BLaER1 (cell line): ENCODE measurements around the gene PALM.
A peak's percentile ranks its signal among the peaks of the same experiment; 100 is the strongest.
"Not testable (repeated sequence)": the region's sequence is repeated elsewhere in the genome, so short reads cannot be mapped to it uniquely, and the experiment has no call there.

ENCODE experiments used
- H3K27ac ChIP-seq: shearing (Covaris generic); formaldehyde crosslinking; 2 replicates; pipeline ENCODE4 v1.8.1; 2022
- H3K27me3 ChIP-seq: shearing (Covaris generic); formaldehyde crosslinking; 2 replicates; pipeline ENCODE4 v1.8.1; 2022
- H3K36me3 ChIP-seq: shearing (Covaris generic); formaldehyde crosslinking; 2 replicates; pipeline ENCODE4 v1.8.1; 2022
- H3K4me1 ChIP-seq: shearing (Covaris generic); formaldehyde crosslinking; 2 replicates; pipeline ENCODE4 v1.8.1; 2022
- H3K4me2 ChIP-seq: shearing (Covaris generic); formaldehyde crosslinking; 2 replicates; pipeline ENCODE4 v1.8.1; 2022
- H3K4me3 ChIP-seq: shearing (Covaris generic); formaldehyde crosslinking; 2 replicates; pipeline ENCODE4 v1.8.1; 2022
- H3K9ac ChIP-seq: shearing (Covaris generic); formaldehyde crosslinking; 2 replicates; pipeline ENCODE4 v1.8.1; 2022
- H3K9me3 ChIP-seq: shearing (Covaris generic); formaldehyde crosslinking; 2 replicates; pipeline ENCODE4 v1.8.1; 2022
- H4K20me1 ChIP-seq: shearing (Covaris generic); formaldehyde crosslinking; 2 replicates; pipeline ENCODE4 v1.8.1; 2022
- Cebpa-rat ChIP-seq: shearing (Covaris generic); IDR thresholded peaks from 2 replicates; pipeline ENCODE4 v1.8.1; 2022

PALM gene

DNA sequence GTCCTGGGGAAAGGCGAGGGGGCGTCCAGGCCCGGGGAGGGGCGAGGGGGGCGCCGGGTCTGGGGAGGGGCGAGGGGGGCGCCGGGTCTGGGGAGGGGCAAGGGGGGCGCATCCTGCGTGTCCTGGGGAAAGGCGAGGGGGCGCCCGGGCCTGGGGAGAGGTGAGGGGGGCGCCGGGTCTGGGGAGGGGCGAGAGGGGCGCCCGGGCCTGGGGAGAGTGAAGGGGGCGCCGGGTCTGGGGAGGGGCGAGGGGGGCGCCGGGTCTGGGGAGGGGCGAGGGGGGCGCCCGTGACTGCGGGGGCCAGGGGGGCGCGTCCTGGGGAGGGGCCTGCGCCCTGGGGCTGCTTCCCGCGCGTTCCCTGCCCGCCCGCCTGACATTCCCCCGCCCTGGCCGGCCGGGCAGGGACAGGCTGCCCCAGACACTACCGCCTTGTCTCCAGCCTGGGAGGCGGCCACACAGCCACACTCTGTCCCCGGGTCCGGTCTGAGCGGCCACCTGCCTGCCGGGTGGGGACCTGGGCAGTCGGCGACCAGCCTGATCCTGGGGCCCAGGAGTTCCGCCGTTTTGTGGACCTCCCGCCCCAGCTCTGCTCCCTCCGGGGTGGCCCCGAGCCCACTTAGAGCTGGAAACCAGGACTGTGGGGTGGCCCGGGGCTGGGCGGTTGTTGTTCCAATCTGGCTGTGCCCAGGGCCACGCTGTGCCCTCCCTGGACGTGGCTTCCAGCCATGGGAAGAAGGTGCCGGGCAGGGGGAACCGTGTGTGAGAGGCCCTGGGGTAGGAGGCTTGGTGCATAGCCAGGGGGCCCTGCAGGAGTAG, 11.8 kb downstream of the PALM start:
- H3K4me1 ChIP-seq, result peaks cover 94% of the 10 kb centered on the region

GRCh38 chr19:722553-723101, 13.9 kb downstream of the PALM start:
- H3K4me1 ChIP-seq, result peaks cover 92% of the 10 kb centered on the region
- peaks cover 10% of the 10 kb centered on the region for H3K36me3 ChIP-seq
- H3K27me3 ChIP-seq, result no peaks in the 10 kb centered on the region
- H3K4me3 ChIP-seq, result peak overlapping the region; percentile 56
- peak overlapping the region; percentile 87 for H3K27ac ChIP-seq
- no peak for TF ChIP-seq Cebpa-rat
- H3K4me2 ChIP-seq, result peak overlapping the region; percentile 98
- peaks cover 43% of the 10 kb centered on the region for H4K20me1 ChIP-seq
- H3K9ac ChIP-seq, result peak overlapping the region; percentile 63; the same call in 1 of the 2 replicates
- H3K9me3 ChIP-seq, result no peaks in the 10 kb centered on the region

More for the DNA sequence above, 11.8 kb downstream of the PALM start:
- Histone ChIP-seq H3K36me3 (peaks cover 5% of the 10 kb centered on the region), H4K20me1 (peaks cover 58% of the 10 kb centered on the region), H3K9ac (peak overlapping the region; percentile 47), H3K27me3 (no peaks in the 10 kb centered on the region), H3K9me3 (peaks cover 2% of the 10 kb centered on the region), H3K4me3 (0 out of 2 replicates have a peak overlapping the region, but pooled peaks have one; percentile 22), H3K4me2 (peak overlapping the region; percentile 98), H3K27ac (peak overlapping the region; percentile 83)
- no peak for TF ChIP-seq Cebpa-rat

DNA sequence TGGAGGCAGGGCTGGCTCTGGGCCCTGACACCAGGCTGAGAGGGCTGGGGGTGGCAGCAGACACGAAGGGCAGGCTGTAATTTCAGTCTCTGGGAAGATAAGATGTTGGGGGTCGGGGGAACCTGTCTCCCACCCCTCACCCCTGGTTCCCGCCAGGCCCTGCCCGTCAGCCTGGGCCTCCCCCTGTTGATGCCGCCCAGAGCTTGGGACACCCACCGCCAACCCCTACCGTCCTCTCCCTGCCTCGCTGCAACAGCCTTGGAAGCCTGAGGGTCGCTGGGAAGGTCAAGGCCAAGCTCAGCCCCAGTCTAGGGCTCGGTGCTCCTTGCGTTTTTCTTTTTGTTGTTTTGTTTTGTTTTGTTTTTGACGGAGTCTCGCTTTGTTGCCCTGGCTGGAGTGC, 14.5 kb downstream of the PALM start:
- peak overlapping the region; percentile 98 for H3K4me2 ChIP-seq
- H3K4me1 ChIP-seq, result peaks cover 92% of the 10 kb centered on the region
- no peak for TF ChIP-seq Cebpa-rat

DNA sequence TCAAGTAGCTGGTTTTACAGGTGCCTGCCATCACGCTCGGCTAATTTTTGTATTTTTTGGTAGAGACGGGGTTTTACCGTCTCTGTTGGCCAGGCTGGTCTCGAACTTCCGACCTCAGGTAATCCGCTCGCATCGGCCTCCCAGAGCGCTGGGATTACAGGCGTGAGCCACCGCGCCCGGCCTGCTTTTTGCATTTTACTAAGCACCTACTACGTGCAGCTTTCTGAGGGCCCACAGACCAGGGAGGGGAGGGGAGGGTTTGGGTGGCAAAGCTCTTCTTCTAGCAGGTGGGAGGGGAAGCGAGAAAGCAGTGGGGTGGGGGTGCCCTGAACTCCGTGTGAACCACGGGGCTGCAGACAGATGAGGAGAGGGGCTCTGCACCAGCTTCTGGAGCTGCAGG, 15.0 kb downstream of the PALM start:
- H3K4me1 ChIP-seq, result peaks cover 92% of the 10 kb centered on the region
- TF ChIP-seq Cebpa-rat, result no peak
- peak overlapping the region; percentile 56 for H3K4me3 ChIP-seq
- H3K9ac ChIP-seq, result peak overlapping the region; percentile 63; the same call in 1 of the 2 replicates
- peak overlapping the region; percentile 87 for H3K27ac ChIP-seq
- H3K36me3 ChIP-seq, result peaks cover 10% of the 10 kb centered on the region
- no peaks in the 10 kb centered on the region for H3K27me3 ChIP-seq
- peaks cover 32% of the 10 kb centered on the region for H4K20me1 ChIP-seq
- H3K9me3 ChIP-seq, result no peaks in the 10 kb centered on the region
- peak overlapping the region; percentile 98 for H3K4me2 ChIP-seq

More for the DNA sequence above, 14.5 kb downstream of the PALM start:
- Histone ChIP-seq H3K4me3 (peak overlapping the region; percentile 56), H3K27ac (peak overlapping the region; percentile 87), H3K36me3 (peaks cover 10% of the 10 kb centered on the region), H4K20me1 (peaks cover 37% of the 10 kb centered on the region), H3K27me3 (no peaks in the 10 kb centered on the region), H3K9ac (peak overlapping the region; percentile 63), H3K9me3 (no peaks in the 10 kb centered on the region)

GRCh38 chr19:725461-726089, 16.8 kb downstream of the PALM start:
- Histone ChIP-seq H3K4me2 (peak overlapping the region; percentile 18), H3K4me1 (peaks cover 98% of the 10 kb centered on the region), H4K20me1 (0 out of 2 replicates have a peak, but pooled peaks cover 30% of the 10 kb centered on the region), H3K9ac (no peak overlapping the region), H3K27ac (peak overlapping the region; percentile 51), H3K9me3 (no peaks in the 10 kb centered on the region), H3K36me3 (peaks cover 20% of the 10 kb centered on the region), H3K27me3 (no peaks in the 10 kb centered on the region), H3K4me3 (no peak overlapping the region)
- no peak for TF ChIP-seq Cebpa-rat

- H3K4me2 ChIP-seq, result peak overlapping the region; percentile 92
- H3K27me3 ChIP-seq, result no peaks in the 10 kb centered on the region
- 0 out of 2 replicates have a peak, but pooled peaks cover 26% of the 10 kb centered on the region for H4K20me1 ChIP-seq
- H3K9me3 ChIP-seq, result no peaks in the 10 kb centered on the region
- H3K4me1 ChIP-seq, result peaks cover 98% of the 10 kb centered on the region
- peaks cover 37% of the 10 kb centered on the region for H3K36me3 ChIP-seq
- H3K27ac ChIP-seq, result peak overlapping the region; percentile 84
- TF ChIP-seq Cebpa-rat, result no peak
- H3K9ac ChIP-seq, result peak overlapping the region; percentile 70
- H3K4me3 ChIP-seq, result peak overlapping the region; percentile 47; the same call in 1 of the 2 replicates
Measured at GRCh38 chr19:726993-727956, 18.5 kb downstream of the PALM start.

DNA sequence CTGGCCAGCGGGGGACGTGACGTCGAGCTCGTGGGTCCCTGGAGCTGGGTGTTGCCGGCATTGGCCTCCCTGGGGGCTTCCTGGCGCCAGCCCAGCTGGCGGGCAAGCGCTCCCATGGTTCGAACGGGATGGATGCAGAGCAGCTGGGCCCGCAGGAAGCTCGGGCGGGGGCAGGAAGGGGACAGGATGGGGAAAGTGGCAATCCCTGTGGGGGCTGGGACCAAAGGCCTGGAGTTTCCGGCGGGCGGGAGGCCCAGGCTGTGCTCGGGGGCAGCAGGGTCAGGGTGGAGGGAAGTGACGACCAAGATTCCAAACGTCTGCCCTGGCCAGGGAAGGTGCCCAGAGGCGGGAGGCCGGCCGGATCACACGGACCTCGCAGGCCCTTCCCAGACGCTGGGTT, 19.3 kb downstream of the PALM start:
- peak overlapping the region; percentile 92 for H3K4me2 ChIP-seq

GRCh38 chr19:729564-729963, 20.8 kb downstream of the PALM start:
- peak overlapping the region; percentile 92 for H3K4me2 ChIP-seq
- peaks cover 50% of the 10 kb centered on the region for H3K36me3 ChIP-seq
- H3K4me1 ChIP-seq, result peaks cover 98% of the 10 kb centered on the region
- not testable (repeated sequence) for H3K9me3 ChIP-seq, H3K27me3 ChIP-seq, H3K4me3 ChIP-seq, H3K9ac ChIP-seq, H3K27ac ChIP-seq
- peaks cover 24% of the 10 kb centered on the region; the same call in 1 of the 2 replicates for H4K20me1 ChIP-seq

More for the DNA sequence above, 19.3 kb downstream of the PALM start:
- peak overlapping the region; percentile 47; the same call in 1 of the 2 replicates for H3K4me3 ChIP-seq
- peaks cover 98% of the 10 kb centered on the region for H3K4me1 ChIP-seq
- H4K20me1 ChIP-seq, result 0 out of 2 replicates have a peak, but pooled peaks cover 21% of the 10 kb centered on the region
- H3K27ac ChIP-seq, result peak overlapping the region; percentile 84
- no peaks in the 10 kb centered on the region for H3K27me3 ChIP-seq
- no peaks in the 10 kb centered on the region for H3K9me3 ChIP-seq
- TF ChIP-seq Cebpa-rat, result no peak
- peaks cover 45% of the 10 kb centered on the region for H3K36me3 ChIP-seq
- peak overlapping the region; percentile 70 for H3K9ac ChIP-seq
